HepG2 (cell line): ENCODE results near the gene DPP3. TPM values are rescaled to one million over a fixed set of nuclear protein-coding genes. Genes with fewer than 3 reads are reported as not detected.
A peak's percentile ranks its signal among the peaks of the same experiment; 100 is the strongest.

Experiments
- ARNTL ChIP-seq: sonication (generic); formaldehyde crosslinking; IDR thresholded peaks from 2 replicates; pipeline ENCODE4 v1.4.0; 2020; ENCODE audit warnings: mild to moderate bottlenecking, missing genetic modification reagents
- ASH2L ChIP-seq: fragments of 300-600, 200-600 bp; sonication (generic); IDR thresholded peaks from 2 replicates; pipeline ENCODE4 v1.7.0; 2017; ENCODE audit warnings: low read depth, mild to moderate bottlenecking, moderate library complexity, mixed read lengths, low read length; ENCODE audit not compliant: insufficient read length
- CREB1 ChIP-seq, 2 experiments: fragments of 450-650 bp in 1 of 2; IDR thresholded peaks; 2 replicates each; pipeline ENCODE4 v1.6.1; 2016 to 2017; ENCODE audit warnings: control low read depth in 1 of 2, mild to moderate bottlenecking in 1 of 2, missing compliant biosample characterization in 1 of 2, missing genetic modification characterization in 1 of 2
- DNMT3B ChIP-seq: conservative IDR thresholded peaks from 2 replicates; pipeline ENCODE4 v1.6.1; 2016; ENCODE audit warnings: missing biosample characterization, control low read depth
- FLYWCH1 ChIP-seq: sonication (generic); formaldehyde crosslinking; IDR thresholded peaks from 2 replicates; pipeline ENCODE4 v1.8.1; 2023; ENCODE audit warnings: mild to moderate bottlenecking, missing genetic modification reagents
- MBD4 ChIP-seq: IDR thresholded peaks from 2 replicates; pipeline ENCODE4 v1.6.1; 2012; ENCODE audit warnings: low read length, inconsistent platforms, borderline replicate concordance
- NFRKB ChIP-seq: fragments of 450-650 bp; IDR thresholded peaks from 2 replicates; pipeline ENCODE4 v1.6.1; 2017
- NKX3-1 ChIP-seq: sonication (generic); formaldehyde crosslinking; IDR thresholded peaks from 2 replicates; pipeline ENCODE4 v1.5.0; 2020; ENCODE audit warnings: missing genetic modification reagents
- PHF20 ChIP-seq: sonication (generic); formaldehyde crosslinking; IDR thresholded peaks from 2 replicates; pipeline ENCODE4 v1.5.0; 2020; ENCODE audit warnings: mild to moderate bottlenecking, missing genetic modification reagents
- SIN3A ChIP-seq: IDR thresholded peaks from 2 replicates; pipeline ENCODE4 v1.6.1; 2011; ENCODE audit warnings: low read depth, mild to moderate bottlenecking, control low read depth, low read length, borderline replicate concordance
- SMARCC2 ChIP-seq: fragments of 450-650 bp; IDR thresholded peaks from 2 replicates; pipeline ENCODE4 v1.6.1; 2017; ENCODE audit warnings: antibody characterized with exemption, mild to moderate bottlenecking
- SP2 ChIP-seq: sonication (generic); formaldehyde crosslinking; IDR thresholded peaks from 2 replicates; pipeline ENCODE4 v1.5.1; 2020; ENCODE audit warnings: mild to moderate bottlenecking, missing genetic modification reagents
- SUZ12 ChIP-seq: fragments of 150-350 bp; IDR thresholded peaks from 2 replicates; pipeline ENCODE4 v1.6.1; 2014; ENCODE audit warnings: low read depth, low read length
- YEATS4 ChIP-seq: sonication (generic); formaldehyde crosslinking; IDR thresholded peaks from 2 replicates; pipeline ENCODE4 v1.4.0; 2020; ENCODE audit warnings: missing genetic modification reagents, borderline replicate concordance
- ZC3H4 ChIP-seq: sonication (generic); formaldehyde crosslinking; IDR thresholded peaks from 2 replicates; pipeline ENCODE4 v1.4.0; 2020; ENCODE audit warnings: missing genetic modification reagents, borderline replicate concordance
- ZFP41 ChIP-seq: sonication (generic); formaldehyde crosslinking; IDR thresholded peaks from 2 replicates; pipeline ENCODE4 v1.4.0; 2020; ENCODE audit warnings: mild to moderate bottlenecking, missing genetic modification reagents, borderline replicate concordance
- ZMYM4 ChIP-seq: sonication (generic); formaldehyde crosslinking; IDR thresholded peaks from 2 replicates; pipeline ENCODE4 v1.8.1; 2023; ENCODE audit warnings: mild to moderate bottlenecking, missing genetic modification reagents
- ZNF615 ChIP-seq: sonication (generic); formaldehyde crosslinking; IDR thresholded peaks from 2 replicates; pipeline ENCODE4 v1.5.0; 2020; ENCODE audit warnings: mild to moderate bottlenecking, missing genetic modification reagents, borderline replicate concordance
- polyA plus RNA-seq, 8 experiments: library from polyadenylated mRNA; depleted of rRNA in 3 of 8; stranded (reverse) in 7 of 8; unstranded in 1 of 8; fragments of >200 nt; fragmentation: Illumina TruSeq in 4 of 8; extraction: Trizol in 4 of 8; gene quantifications; 2 replicates each; pipeline versions ENCODE4 v1.2.1 to v1.2.3, GENCODE V29; 2011 to 2016; ENCODE audit warnings: low read depth in 4 of 8, missing spikeins in 1 of 8, mixed read lengths in 1 of 8; ENCODE audit not compliant: insufficient read depth in 1 of 8
- total RNA-seq, 5 experiments: library from RNA; depleted of rRNA; stranded (reverse); fragments of >200 nt; fragmentation: Illumina TruSeq; extraction: Trizol; gene quantifications; 2 replicates each; pipeline ENCODE4 v1.2.3, GENCODE V29; 2016; ENCODE audit warnings: low read depth in 1 of 5
- TF ChIP-seq, protein P1 (sequence below): IDR thresholded peaks from 2 replicates; pipeline ENCODE4 v1.6.1; 2016; ENCODE audit warnings: low read depth, borderline replicate concordance
- TF ChIP-seq, protein P2 (sequence below): sonication (generic); IDR thresholded peaks from 2 replicates; pipeline ENCODE4 v1.6.1; 2016; ENCODE audit warnings: low read depth, borderline replicate concordance
- TF ChIP-seq, protein P3 (sequence below): sonication (generic); formaldehyde crosslinking; conservative IDR thresholded peaks from 2 replicates; pipeline ENCODE4 v1.8.0; 2022; ENCODE audit warnings: low read depth, missing genetic modification reagents
- TF ChIP-seq, protein P4 (sequence below): sonication (generic); formaldehyde crosslinking; IDR thresholded peaks from 2 replicates; pipeline ENCODE4 v1.8.1; 2023; ENCODE audit warnings: missing genetic modification reagents, inconsistent platforms, borderline replicate concordance
- TF ChIP-seq, protein P5 (sequence below): sonication (generic); formaldehyde crosslinking; conservative IDR thresholded peaks from 2 replicates; pipeline ENCODE4 v1.5.0; 2020; ENCODE audit warnings: missing genetic modification reagents

The DPP3 gene
- total and polyA plus RNA-seq, 2 of the 13 experiments (the other 11 are each of a cell fraction or from before 2014, with no cell fraction given), result 38.4 to 59.8 TPM

DNA sequence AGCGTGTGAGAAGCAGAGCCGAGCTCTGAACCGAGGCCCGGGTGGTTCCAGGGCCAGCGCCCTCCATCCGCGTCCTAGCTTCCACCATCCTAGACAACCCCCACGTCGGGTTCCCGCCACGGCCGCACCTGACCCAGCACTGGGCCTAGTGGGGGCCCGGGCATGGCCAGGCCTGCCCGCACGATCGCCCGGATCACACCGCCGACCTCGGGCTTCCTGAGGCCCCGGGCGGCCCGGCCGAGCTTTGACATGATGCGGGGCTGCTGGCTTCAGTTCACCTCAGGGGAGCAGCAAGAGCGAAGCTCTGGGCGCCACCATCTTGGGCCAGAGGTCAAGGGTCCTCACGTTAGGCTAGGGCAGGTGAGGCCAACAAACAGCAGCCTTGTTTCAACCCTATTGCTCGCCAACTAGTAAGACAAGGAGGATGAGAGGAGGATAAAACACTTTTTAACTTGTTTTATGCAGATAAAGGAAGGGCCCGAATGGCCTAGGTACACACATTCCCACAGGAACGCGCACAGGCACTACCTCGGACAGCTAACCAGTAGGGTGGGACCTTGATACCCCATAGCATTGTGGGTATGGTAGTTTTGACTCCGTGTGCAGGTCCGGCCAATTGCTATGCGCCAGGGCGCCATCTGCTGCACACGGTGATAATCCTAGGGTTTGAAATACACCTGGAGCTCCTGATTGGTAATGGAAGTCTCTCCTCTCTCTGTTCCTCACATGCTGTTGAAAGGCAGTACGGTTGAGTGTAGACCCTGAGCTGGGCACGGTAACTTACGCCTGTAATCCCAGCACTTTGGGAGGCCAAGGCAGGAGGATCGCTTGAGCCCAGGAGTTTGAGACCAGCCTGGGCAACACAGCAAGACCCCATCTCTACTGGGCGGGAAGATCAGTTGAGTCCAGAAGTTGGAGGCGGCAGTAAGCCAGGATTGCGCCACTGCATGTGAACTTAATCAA, 41.4 kb upstream of the DPP3 start, which contains the start of gene MRPL11 (continued):
- TF ChIP-seq, protein P1, sequence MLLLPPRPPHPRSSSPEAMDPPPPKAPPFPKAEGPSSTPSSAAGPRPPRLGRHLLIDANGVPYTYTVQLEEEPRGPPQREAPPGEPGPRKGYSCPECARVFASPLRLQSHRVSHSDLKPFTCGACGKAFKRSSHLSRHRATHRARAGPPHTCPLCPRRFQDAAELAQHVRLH (CRISPR knock-in tag), result peak; percentile 77; the same call in 1 of the 2 replicates
- no peak for TF ChIP-seq MBD4
- TF ChIP-seq ZMYM4 (CRISPR knock-in tag), result no peak; the same call in 1 of the 2 replicates
- peak; percentile 95 for TF ChIP-seq ASH2L
- TF ChIP-seq NKX3-1, result no peak
- TF ChIP-seq, protein P2, sequence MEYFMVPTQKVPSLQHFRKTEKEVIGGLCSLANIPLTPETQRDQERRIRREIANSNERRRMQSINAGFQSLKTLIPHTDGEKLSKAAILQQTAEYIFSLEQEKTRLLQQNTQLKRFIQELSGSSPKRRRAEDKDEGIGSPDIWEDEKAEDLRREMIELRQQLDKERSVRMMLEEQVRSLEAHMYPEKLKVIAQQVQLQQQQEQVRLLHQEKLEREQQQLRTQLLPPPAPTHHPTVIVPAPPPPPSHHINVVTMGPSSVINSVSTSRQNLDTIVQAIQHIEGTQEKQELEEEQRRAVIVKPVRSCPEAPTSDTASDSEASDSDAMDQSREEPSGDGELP, result peak; percentile 13; the same call in 1 of the 2 replicates
- TF ChIP-seq SUZ12, result peak; percentile 71
- TF ChIP-seq ZNF615 (CRISPR knock-in tag), result no peak; the same call in 1 of the 2 replicates
- 0 out of 2 replicates have a peak, but pooled peaks have one; percentile 12 for TF ChIP-seq NFRKB
- TF ChIP-seq, protein P3, sequence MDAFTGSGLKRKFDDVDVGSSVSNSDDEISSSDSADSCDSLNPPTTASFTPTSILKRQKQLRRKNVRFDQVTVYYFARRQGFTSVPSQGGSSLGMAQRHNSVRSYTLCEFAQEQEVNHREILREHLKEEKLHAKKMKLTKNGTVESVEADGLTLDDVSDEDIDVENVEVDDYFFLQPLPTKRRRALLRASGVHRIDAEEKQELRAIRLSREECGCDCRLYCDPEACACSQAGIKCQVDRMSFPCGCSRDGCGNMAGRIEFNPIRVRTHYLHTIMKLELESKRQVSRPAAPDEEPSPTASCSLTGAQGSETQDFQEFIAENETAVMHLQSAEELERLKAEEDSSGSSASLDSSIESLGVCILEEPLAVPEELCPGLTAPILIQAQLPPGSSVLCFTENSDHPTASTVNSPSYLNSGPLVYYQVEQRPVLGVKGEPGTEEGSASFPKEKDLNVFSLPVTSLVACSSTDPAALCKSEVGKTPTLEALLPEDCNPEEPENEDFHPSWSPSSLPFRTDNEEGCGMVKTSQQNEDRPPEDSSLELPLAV (CRISPR knock-in tag), result no peak
- peak; percentile 28 for TF ChIP-seq YEATS4 (CRISPR knock-in tag)
- TF ChIP-seq ARNTL, result no peak
- TF ChIP-seq FLYWCH1 (CRISPR knock-in tag), result no peak
- TF ChIP-seq SIN3A, result peak; percentile 86; the same call in 1 of the 2 replicates
- no peak for TF ChIP-seq ZC3H4
- TF ChIP-seq ZFP41 (CRISPR knock-in tag), result peak; percentile 26; the same call in 1 of the 2 replicates
- no peak for TF ChIP-seq SMARCC2
- TF ChIP-seq PHF20 (CRISPR knock-in tag), result peak; percentile 93
- TF ChIP-seq, protein P4, sequence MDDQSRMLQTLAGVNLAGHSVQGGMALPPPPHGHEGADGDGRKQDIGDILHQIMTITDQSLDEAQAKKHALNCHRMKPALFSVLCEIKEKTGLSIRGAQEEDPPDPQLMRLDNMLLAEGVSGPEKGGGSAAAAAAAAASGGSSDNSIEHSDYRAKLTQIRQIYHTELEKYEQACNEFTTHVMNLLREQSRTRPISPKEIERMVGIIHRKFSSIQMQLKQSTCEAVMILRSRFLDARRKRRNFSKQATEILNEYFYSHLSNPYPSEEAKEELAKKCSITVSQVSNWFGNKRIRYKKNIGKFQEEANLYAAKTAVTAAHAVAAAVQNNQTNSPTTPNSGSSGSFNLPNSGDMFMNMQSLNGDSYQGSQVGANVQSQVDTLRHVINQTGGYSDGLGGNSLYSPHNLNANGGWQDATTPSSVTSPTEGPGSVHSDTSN (CRISPR knock-in tag), result no peak
- TF ChIP-seq SP2 (CRISPR knock-in tag), result no peak
- peak; percentile 55 for TF ChIP-seq CREB1 (IDR thresholded peaks at IDR 0.05)
- peak; percentile 71 for TF ChIP-seq CREB1 (CRISPR knock-in tag; IDR thresholded peaks at IDR 0.05)
- TF ChIP-seq DNMT3B (CRISPR knock-in tag), result peak; percentile 38; the same call in 1 of the 2 replicates
- TF ChIP-seq, protein P5, sequence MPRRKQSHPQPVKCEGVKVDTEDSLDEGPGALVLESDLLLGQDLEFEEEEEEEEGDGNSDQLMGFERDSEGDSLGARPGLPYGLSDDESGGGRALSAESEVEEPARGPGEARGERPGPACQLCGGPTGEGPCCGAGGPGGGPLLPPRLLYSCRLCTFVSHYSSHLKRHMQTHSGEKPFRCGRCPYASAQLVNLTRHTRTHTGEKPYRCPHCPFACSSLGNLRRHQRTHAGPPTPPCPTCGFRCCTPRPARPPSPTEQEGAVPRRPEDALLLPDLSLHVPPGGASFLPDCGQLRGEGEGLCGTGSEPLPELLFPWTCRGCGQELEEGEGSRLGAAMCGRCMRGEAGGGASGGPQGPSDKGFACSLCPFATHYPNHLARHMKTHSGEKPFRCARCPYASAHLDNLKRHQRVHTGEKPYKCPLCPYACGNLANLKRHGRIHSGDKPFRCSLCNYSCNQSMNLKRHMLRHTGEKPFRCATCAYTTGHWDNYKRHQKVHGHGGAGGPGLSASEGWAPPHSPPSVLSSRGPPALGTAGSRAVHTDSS, result no peak
